HG03575 (cell line): ENCODE measurements around the gene CCDC120.
A peak's percentile ranks its signal among the peaks of the same experiment; 100 is the strongest.

Source experiments
- ATAC-seq: cut with Tn5 transposase; IDR thresholded peaks from one replicate; pipeline ENCODE4 v1.9.1; 2021; ENCODE audit not compliant: unreplicated experiment, insufficient number of reproducible peaks, low FRiP score; ENCODE audit errors: extremely low read depth

The CCDC120 gene

GRCh38 chrX:49058794-49059193 lies at the start of gene CCDC120:
Gene CCDC120, plus strand, starts transcription at chrX:49058999. Its CDS starts 3,043 bp downstream, at chrX:49062042.
- ATAC-seq = no peak

- no peak for ATAC-seq
These were observed 39.7 kb upstream of the CCDC120 start for GRCh38 chrX:49019050-49019449.

GRCh38 chrX:49019599-49020249 lies 39.1 kb upstream of the CCDC120 start:
- no peak for ATAC-seq

GRCh38 chrX:49029876-49030275 lies 28.9 kb upstream of the CCDC120 start:
- ATAC-seq = no peak

GRCh38 chrX:49030283-49030682 lies 28.5 kb upstream of the CCDC120 start:
- no peak for ATAC-seq

- no peak for ATAC-seq
These were observed 20.8 kb upstream of the CCDC120 start for GRCh38 chrX:49037883-49038475.

- no peak for ATAC-seq
These were observed 19.0 kb upstream of the CCDC120 start for GRCh38 chrX:49039598-49040375.

- no peak for ATAC-seq
These were observed 18.3 kb upstream of the CCDC120 start for GRCh38 chrX:49040376-49040955.

- ATAC-seq = no peak
These were observed 16.8 kb upstream of the CCDC120 start for GRCh38 chrX:49041744-49042580.

- no peak for ATAC-seq
These were observed 16.1 kb upstream of the CCDC120 start for GRCh38 chrX:49042581-49043219.

- peak; percentile 52 for ATAC-seq
These were observed 15.4 kb upstream of the CCDC120 start, which contains the start of gene TFE3 for GRCh38 chrX:49043220-49043986. Gene TFE3, minus strand, starts transcription at chrX:49043357. Its CDS starts 131 bp downstream, at chrX:49043226.

GRCh38 chrX:49043987-49044281 lies 14.9 kb upstream of the CCDC120 start:
- no peak for ATAC-seq

GRCh38 chrX:49053223-49054072 lies 5.4 kb upstream of the CCDC120 start:
- no peak for ATAC-seq

GRCh38 chrX:49054073-49054762 lies 4.6 kb upstream of the CCDC120 start:
- no peak for ATAC-seq

- ATAC-seq = no peak
These were observed 402 bp downstream of the CCDC120 start for GRCh38 chrX:49059201-49059600.

- no peak for ATAC-seq
These were observed 884 bp downstream of the CCDC120 start for GRCh38 chrX:49059681-49060085.

GRCh38 chrX:49060914-49061313 lies 2.1 kb downstream of the CCDC120 start:
- ATAC-seq = no peak
